ENCODE data around the gene B4GALT3.
A peak's percentile ranks its signal among the peaks of the same experiment; 100 is the strongest.

The B4GALT3 gene

GRCh38 chr1:161201836-161202712, 24.8 kb upstream of the B4GALT3 start, which contains the start of gene NDUFS2:
NDUFS2 (plus strand) TSS chr1:161202367; CDS start chr1:161202386, 19 bp downstream.
- DNase-seq: peak; percentile 99

- DNase-seq: peak; percentile 82
These were observed 23.9 kb upstream of the B4GALT3 start for GRCh38 chr1:161200992-161201835.

- no peak for DNase-seq
These were observed 23.2 kb upstream of the B4GALT3 start for GRCh38 chr1:161200421-161200991.

- DNase-seq: no peak
These were observed 22.3 kb upstream of the B4GALT3 start for GRCh38 chr1:161199506-161200139.

GRCh38 chr1:161198897-161199431, 21.7 kb upstream of the B4GALT3 start, which contains the start of gene ADAMTS4:
ADAMTS4 (minus strand) TSS chr1:161199054; CDS start chr1:161198627, 427 bp downstream.
- no peak for DNase-seq

GRCh38 chr1:161198194-161198896, 21.0 kb upstream of the B4GALT3 start:
- no peak for DNase-seq

GRCh38 chr1:161197560-161198193, 20.4 kb upstream of the B4GALT3 start:
- DNase-seq: no peak

GRCh38 chr1:161196521-161197451, 19.5 kb upstream of the B4GALT3 start:
- no peak for DNase-seq

- DNase-seq: no peak
These were observed 18.8 kb upstream of the B4GALT3 start for GRCh38 chr1:161196111-161196510.

- no peak for DNase-seq
These were observed 17.9 kb upstream of the B4GALT3 start for GRCh38 chr1:161195171-161195570.

- DNase-seq: no peak
These were observed 16.4 kb upstream of the B4GALT3 start for GRCh38 chr1:161193561-161194235.

- DNase-seq: peak; percentile 39
These were observed 15.5 kb upstream of the B4GALT3 start for GRCh38 chr1:161192476-161193465.

GRCh38 chr1:161191971-161192370, 14.7 kb upstream of the B4GALT3 start:
- DNase-seq: no peak

- DNase-seq: no peak
These were observed 13.7 kb upstream of the B4GALT3 start for GRCh38 chr1:161190962-161191521.

GRCh38 chr1:161189036-161189435, 11.7 kb upstream of the B4GALT3 start:
- DNase-seq: no peak

GRCh38 chr1:161188381-161188780, 11.1 kb upstream of the B4GALT3 start:
- no peak for DNase-seq

GRCh38 chr1:161187311-161187710, 10.0 kb upstream of the B4GALT3 start:
- DNase-seq: no peak
